Limb (tissue), 2 donors: Measurements from ENCODE around the gene JAG2.
A peak's percentile ranks its signal among the peaks of the same experiment; 100 is the strongest.

Experiments used
- DNase-seq, 2 donors: peaks; one replicate each; pipeline ENCODE4 v3.0.0-alpha.2; 2016; ENCODE audit errors: extremely low spot score in 2 of 2

Gene JAG2

DNA sequence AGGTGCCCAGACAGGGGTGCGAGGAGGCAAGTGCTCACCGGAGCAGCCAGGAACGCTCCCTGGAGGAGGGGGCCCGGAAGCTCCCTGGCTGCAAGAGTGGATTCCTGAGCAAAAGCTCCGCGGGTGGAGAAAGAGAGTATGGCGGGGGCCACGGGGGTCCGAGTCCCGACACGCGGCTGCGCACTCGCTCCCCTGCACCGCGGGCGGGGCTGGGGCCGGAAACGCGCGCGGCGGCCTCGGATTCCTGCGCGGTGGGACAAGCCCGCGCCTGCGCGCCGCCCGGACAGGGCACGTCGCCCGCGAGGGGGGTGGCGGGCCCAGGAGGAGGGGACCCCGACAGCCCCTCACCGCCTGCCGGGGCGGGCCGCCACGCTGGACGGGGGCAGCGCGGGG lies 75.5 kb downstream of the JAG2 start:
- DNase-seq, result peak; percentile 74 to 88

DNA sequence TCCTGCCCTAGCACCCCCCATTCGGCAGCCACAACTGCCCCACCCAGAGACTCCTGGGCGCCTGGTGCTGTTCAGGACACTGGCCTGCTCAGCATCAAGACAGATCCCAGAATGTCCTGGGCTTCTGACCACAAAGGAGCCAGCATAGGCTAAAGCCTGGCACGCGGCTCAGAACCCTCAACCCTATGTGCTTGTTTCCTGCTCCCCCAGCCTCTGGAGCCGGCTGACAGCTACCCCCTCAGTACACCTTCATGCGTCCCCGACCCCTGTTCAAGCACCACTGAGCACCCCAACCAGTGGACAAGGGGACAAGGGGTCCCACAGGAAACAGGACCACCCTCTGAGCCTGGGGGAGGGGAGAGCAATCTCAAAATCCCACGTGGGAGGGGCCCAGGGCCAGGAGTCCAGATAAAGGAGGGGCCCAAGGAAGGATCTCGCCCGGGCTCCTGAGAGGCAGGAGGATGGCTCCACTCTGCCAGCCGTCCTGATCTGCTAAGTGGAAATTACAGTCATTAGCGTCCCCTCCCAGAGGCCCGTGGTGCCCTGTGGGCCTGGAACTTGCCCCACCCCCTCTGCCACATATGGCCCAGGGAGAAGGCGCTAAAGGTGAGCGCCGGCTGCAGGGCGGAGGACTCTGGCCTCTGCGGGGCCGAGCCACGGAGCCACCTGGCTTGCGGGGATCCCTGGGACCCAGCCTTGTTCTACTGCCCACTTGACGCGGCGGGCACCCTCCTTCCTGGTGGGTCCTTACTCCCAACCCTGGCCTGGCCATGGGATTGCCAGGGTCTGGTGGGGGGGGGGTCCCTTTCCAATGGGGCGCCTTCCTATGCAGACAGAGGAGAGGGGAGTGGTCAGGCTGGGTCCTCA lies 76.2 kb downstream of the JAG2 start:
- no peak for DNase-seq

GRCh38 chr14:105091517-105092170 lies 76.9 kb downstream of the JAG2 start:
- peak in 1 of 2 donors; percentile 60 for DNase-seq

- DNase-seq, result no peak
These were observed 77.5 kb downstream of the JAG2 start for GRCh38 chr14:105091054-105091516.
